HEK293T (cell line): ENCODE measurements around the gene ACTN2.

ENCODE experiments used
- BHLHE40 ChIP-seq: fragments of 450-650 bp; IDR thresholded peaks from 2 replicates; pipeline ENCODE4 v1.6.1; 2016; ENCODE audit warnings: mild to moderate bottlenecking, moderate library complexity, borderline replicate concordance
- ELF4 ChIP-seq: fragments of 450-650 bp; IDR thresholded peaks from 2 replicates; pipeline ENCODE4 v1.6.1; 2017; ENCODE audit warnings: antibody characterized with exemption
- FOXA1 ChIP-seq: fragments of 450-650 bp; IDR thresholded peaks from 2 replicates; pipeline ENCODE4 v1.6.1; 2016; ENCODE audit warnings: mild to moderate bottlenecking
- HDGF ChIP-seq: fragments of 450-650 bp; IDR thresholded peaks from 2 replicates; pipeline ENCODE4 v1.6.1; 2017; ENCODE audit warnings: antibody characterized with exemption, borderline replicate concordance
- L3MBTL2 ChIP-seq: fragments of 450-650 bp; conservative IDR thresholded peaks from 2 replicates; pipeline ENCODE4 v1.6.1; 2016; ENCODE audit warnings: mild to moderate bottlenecking
- LEF1 ChIP-seq: fragments of 450-650 bp; IDR thresholded peaks from 2 replicates; pipeline ENCODE4 v1.6.1; 2017; ENCODE audit warnings: mild to moderate bottlenecking, borderline replicate concordance
- NFRKB ChIP-seq: fragments of 450-650 bp; IDR thresholded peaks from 2 replicates; pipeline ENCODE4 v1.6.1; 2016; ENCODE audit warnings: mild to moderate bottlenecking, moderate library complexity
- SP1 ChIP-seq: fragments of 450-650 bp; IDR thresholded peaks from 2 replicates; pipeline ENCODE4 v1.6.1; 2017
- SUZ12 ChIP-seq: fragments of 450-650 bp; IDR thresholded peaks from 2 replicates; pipeline ENCODE4 v1.6.1; 2016; ENCODE audit warnings: mild to moderate bottlenecking
- TARDBP ChIP-seq: fragments of 450-650 bp; IDR thresholded peaks from 2 replicates; pipeline ENCODE4 v1.6.1; 2016
- ZNF384 ChIP-seq: fragments of 450-650 bp; IDR thresholded peaks from 2 replicates; pipeline ENCODE4 v1.6.1; 2016

DNA sequence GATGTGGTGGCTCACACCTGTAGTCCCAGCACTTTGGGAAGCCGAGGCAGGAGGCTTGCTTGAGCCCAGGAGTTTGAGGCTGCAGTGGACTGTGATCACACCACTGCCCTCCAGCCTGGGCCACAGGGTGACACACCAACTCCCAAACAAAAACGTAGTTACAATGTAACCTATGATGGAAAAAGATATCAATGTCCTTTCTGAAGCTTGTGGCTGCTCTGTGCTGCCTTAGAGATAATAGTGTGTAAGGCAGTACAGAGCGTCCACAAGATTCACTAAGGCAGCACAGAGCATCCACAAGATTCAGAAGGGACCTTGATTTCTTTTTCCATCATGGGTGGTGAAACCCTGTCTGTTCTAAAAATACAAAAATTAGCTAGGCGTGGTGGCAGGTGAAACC is 42.5 kb downstream of the ACTN2 start:
- no peak for TF ChIP-seq SUZ12
- no peak for TF ChIP-seq NFRKB
- no peak for TF ChIP-seq BHLHE40
- TF ChIP-seq ELF4, result no peak
- TF ChIP-seq LEF1, result no peak
- no peak for TF ChIP-seq FOXA1
- TF ChIP-seq L3MBTL2, result no peak
- TF ChIP-seq ZNF384, result no peak
- no peak for TF ChIP-seq TARDBP
- TF ChIP-seq HDGF, result no peak
- TF ChIP-seq SP1, result no peak
